ENCODE data around the gene RAD51B.

RAD51B gene

DNA sequence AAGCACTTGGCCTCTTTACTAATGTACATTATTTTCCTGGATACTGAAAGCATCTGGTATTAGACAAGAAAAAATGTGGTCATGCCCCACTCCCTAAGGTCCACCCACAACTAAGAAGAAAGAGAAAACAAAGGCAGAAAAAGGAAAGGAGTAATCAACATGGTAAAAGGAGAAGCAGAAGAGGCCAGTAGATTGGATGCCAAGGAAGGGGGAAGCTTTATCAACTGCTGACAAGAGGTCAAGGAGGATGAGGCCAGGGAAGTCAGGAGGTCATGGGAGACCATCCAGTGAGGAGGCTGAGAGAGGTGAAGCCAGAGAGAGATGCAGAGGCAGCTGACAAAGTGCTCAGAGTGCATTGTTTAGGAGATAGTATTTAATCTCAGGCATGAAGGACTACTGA lies 589.8 kb downstream of the RAD51B start:
- TF ChIP-seq, protein P1, sequence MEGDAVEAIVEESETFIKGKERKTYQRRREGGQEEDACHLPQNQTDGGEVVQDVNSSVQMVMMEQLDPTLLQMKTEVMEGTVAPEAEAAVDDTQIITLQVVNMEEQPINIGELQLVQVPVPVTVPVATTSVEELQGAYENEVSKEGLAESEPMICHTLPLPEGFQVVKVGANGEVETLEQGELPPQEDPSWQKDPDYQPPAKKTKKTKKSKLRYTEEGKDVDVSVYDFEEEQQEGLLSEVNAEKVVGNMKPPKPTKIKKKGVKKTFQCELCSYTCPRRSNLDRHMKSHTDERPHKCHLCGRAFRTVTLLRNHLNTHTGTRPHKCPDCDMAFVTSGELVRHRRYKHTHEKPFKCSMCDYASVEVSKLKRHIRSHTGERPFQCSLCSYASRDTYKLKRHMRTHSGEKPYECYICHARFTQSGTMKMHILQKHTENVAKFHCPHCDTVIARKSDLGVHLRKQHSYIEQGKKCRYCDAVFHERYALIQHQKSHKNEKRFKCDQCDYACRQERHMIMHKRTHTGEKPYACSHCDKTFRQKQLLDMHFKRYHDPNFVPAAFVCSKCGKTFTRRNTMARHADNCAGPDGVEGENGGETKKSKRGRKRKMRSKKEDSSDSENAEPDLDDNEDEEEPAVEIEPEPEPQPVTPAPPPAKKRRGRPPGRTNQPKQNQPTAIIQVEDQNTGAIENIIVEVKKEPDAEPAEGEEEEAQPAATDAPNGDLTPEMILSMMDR (conservative IDR thresholded peaks at IDR 0.05; ENCODE audit: low read depth, low read length): no peak
- DNase-seq (ENCODE audit: low read depth): no peak

GRCh38 chr14:68412505-68413465 lies 593.2 kb downstream of the RAD51B start:
- no peak for DNase-seq (ENCODE audit: low read depth)
- TF ChIP-seq, protein P1 (conservative IDR thresholded peaks at IDR 0.05; ENCODE audit: low read depth, low read length): no peak
- no peak overlapping the region for H3K4me3 ChIP-seq (ENCODE audit: low read length)

More for the DNA sequence above, 589.8 kb downstream of the RAD51B start:
- no peak overlapping the region for H3K4me3 ChIP-seq (ENCODE audit: low read length)

GRCh38 chr14:68413509-68413908 lies 593.9 kb downstream of the RAD51B start:
- H3K4me3 ChIP-seq (ENCODE audit: low read length): no peak overlapping the region
- no peak for DNase-seq (ENCODE audit: low read depth)
- TF ChIP-seq, protein P1 (conservative IDR thresholded peaks at IDR 0.05; ENCODE audit: low read depth, low read length): no peak

DNA sequence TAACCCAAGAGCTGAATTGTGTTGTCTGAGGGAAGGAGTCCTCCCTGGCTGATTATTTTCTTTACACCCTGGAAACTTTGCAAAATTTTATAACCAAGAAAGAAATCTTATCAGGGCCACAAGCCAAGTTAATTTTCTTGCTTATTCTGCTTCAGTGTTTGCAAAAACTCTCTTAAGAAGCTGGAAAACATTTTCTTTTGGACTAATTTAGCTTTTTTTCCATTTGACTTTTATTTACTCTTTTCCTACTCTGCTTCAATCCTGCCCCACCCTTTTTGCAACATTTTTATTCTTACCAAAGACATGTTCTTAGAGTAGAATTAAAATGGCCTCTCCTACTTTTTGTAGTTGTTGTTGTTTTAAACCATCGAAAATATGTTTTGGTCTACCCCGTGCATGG lies 594.5 kb downstream of the RAD51B start:
- no peak for DNase-seq (ENCODE audit: low read depth)
- TF ChIP-seq, protein P1 (conservative IDR thresholded peaks at IDR 0.05; ENCODE audit: low read depth, low read length): no peak
- no peak overlapping the region for H3K4me3 ChIP-seq (ENCODE audit: low read length)

DNA sequence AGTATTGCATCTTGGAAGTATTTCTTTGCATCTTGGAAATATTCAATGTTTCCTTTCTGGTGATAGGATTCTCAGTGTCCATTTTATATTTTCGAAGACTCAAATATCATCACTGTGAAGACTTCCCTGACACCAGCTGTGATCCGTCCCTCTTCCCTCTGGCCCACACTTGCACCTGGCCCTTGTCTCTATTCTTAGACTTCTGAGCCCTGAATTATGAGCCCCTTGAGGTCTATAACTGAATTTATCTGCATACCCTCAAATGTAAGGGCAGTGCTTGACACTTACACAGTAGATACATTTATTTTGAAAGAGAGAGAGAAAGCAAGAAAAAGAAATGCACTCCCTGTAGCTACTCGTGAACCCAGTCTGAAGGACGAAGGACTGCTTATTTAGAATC lies 596.6 kb downstream of the RAD51B start:
- H3K4me3 ChIP-seq (ENCODE audit: low read length): no peak overlapping the region
- no peak for DNase-seq (ENCODE audit: low read depth)
- TF ChIP-seq, protein P1 (conservative IDR thresholded peaks at IDR 0.05; ENCODE audit: low read depth, low read length): no peak

DNA sequence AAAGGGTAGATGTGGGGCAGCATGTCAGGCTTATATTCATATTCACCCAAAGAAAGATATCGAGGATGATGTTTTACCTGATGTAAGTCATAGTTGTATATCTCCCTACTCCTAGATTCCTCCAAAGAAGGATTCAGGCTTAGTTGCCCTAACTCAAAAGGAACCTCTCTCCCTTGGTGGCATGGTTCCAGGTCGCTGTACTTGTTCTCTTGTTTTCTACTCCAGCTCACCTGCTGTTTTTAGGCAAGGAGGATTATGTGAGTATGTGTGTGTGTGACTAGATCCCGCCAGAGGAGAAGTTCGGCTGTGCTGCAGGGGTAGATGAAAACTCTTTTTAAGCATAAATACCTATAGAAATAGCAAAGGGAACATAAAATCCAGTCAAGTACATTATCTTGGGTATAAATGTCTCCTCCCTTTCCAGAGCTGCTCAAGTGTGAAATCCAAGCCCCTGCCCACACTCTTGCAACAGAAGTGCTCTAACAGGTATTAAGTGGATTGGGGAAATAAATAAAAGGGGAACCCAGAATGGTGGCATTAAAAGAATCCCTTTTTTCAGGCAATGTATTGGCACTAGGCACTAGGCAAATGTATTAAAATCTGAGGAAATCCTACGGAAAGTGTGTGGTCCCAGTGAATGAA lies 597.6 kb downstream of the RAD51B start:
- no peak for DNase-seq (ENCODE audit: low read depth)
- TF ChIP-seq, protein P1 (conservative IDR thresholded peaks at IDR 0.05; ENCODE audit: low read depth, low read length): no peak
- H3K4me3 ChIP-seq (ENCODE audit: low read length): no peak overlapping the region
